ENCODE measurements around the gene RAB37.

DNA sequence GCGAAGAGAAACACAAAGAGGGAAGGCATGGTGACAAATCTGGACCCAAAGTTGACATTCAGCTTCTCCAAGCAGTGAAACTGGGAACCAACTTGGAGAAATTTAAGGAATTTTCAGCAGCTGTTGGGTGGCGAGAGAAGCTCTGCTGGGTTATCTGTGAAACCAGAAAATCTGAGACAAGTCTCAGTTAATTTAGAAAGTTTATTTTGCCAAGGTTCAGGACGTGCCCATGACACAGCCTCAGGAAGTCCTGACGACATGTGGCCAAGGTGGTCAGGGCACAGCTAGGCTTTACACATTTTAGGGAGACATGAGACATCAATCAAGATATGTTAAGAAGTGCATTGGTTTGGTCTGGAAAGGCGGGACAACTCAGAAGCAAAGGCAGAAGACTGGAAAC lies 13.2 kb upstream of the RAB37 start:
- TF ChIP-seq ZNF449 (tag by site-specific recombination; IDR thresholded peaks at IDR 0.05) (no peak), ZNF664 (tag by site-specific recombination; IDR thresholded peaks at IDR 0.05) (no peak), ZBTB48 (tag by site-specific recombination; IDR thresholded peaks at IDR 0.05) (no peak), ZNF138 (tag by site-specific recombination; IDR thresholded peaks at IDR 0.05; ENCODE audit: borderline replicate concordance) (no peak), ZNF518A (tag by site-specific recombination; conservative IDR thresholded peaks at IDR 0.05; ENCODE audit: low read depth) (no peak), ZNF362 (tag by site-specific recombination; IDR thresholded peaks at IDR 0.05) (no peak), HOXA7 (CRISPR knock-in tag; IDR thresholded peaks at IDR 0.05; ENCODE audit: borderline replicate concordance) (no peak)
- TF ChIP-seq, protein P1, sequence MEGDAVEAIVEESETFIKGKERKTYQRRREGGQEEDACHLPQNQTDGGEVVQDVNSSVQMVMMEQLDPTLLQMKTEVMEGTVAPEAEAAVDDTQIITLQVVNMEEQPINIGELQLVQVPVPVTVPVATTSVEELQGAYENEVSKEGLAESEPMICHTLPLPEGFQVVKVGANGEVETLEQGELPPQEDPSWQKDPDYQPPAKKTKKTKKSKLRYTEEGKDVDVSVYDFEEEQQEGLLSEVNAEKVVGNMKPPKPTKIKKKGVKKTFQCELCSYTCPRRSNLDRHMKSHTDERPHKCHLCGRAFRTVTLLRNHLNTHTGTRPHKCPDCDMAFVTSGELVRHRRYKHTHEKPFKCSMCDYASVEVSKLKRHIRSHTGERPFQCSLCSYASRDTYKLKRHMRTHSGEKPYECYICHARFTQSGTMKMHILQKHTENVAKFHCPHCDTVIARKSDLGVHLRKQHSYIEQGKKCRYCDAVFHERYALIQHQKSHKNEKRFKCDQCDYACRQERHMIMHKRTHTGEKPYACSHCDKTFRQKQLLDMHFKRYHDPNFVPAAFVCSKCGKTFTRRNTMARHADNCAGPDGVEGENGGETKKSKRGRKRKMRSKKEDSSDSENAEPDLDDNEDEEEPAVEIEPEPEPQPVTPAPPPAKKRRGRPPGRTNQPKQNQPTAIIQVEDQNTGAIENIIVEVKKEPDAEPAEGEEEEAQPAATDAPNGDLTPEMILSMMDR (tag by site-specific recombination; IDR thresholded peaks at IDR 0.05): no peak
- TF ChIP-seq, protein P2, sequence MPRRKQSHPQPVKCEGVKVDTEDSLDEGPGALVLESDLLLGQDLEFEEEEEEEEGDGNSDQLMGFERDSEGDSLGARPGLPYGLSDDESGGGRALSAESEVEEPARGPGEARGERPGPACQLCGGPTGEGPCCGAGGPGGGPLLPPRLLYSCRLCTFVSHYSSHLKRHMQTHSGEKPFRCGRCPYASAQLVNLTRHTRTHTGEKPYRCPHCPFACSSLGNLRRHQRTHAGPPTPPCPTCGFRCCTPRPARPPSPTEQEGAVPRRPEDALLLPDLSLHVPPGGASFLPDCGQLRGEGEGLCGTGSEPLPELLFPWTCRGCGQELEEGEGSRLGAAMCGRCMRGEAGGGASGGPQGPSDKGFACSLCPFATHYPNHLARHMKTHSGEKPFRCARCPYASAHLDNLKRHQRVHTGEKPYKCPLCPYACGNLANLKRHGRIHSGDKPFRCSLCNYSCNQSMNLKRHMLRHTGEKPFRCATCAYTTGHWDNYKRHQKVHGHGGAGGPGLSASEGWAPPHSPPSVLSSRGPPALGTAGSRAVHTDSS (tag by site-specific recombination; IDR thresholded peaks at IDR 0.05): no peak

Data from HEK293 (cell line).